Sigmoid colon (tissue), 4 donors: ENCODE data around the gene RNF180.

Source experiments
- CTCF ChIP-seq, 4 experiments: fragments of 450-650 bp in 3 of 4; fragments of 200-600 bp in 1 of 4; IDR thresholded peaks; one replicate each; pipeline ENCODE4 v1.5.1; 2016 to 2019; ENCODE audit warnings: antibody characterized with exemption in 4 of 4, mild to moderate bottlenecking in 3 of 4, moderate library complexity in 2 of 4
- EP300 ChIP-seq, 4 donors: sonication (generic); formaldehyde crosslinking; IDR thresholded peaks; one replicate each; pipeline ENCODE4 v1.6.1; 2017; ENCODE audit warnings: antibody characterized with exemption in 4 of 4
- POLR2A ChIP-seq, 2 donors: fragments of 450-650 bp; IDR thresholded peaks; one replicate each; pipeline ENCODE4 v1.6.1; 2016; ENCODE audit warnings: antibody characterized with exemption in 2 of 2, mild to moderate bottlenecking in 2 of 2, moderate library complexity in 2 of 2
- POLR2AphosphoS5 ChIP-seq, 4 donors: sonication (generic); formaldehyde crosslinking; IDR thresholded peaks; one replicate each; pipeline ENCODE4 v1.6.1; 2017; ENCODE audit warnings: antibody characterized with exemption in 4 of 4

- TF ChIP-seq POLR2A (IDR thresholded peaks at IDR 0.05) (no peak), CTCF (IDR thresholded peaks at IDR 0.05) (no peak), EP300 (IDR thresholded peaks at IDR 0.05) (no peak), POLR2AphosphoS5 (IDR thresholded peaks at IDR 0.05) (no peak)
Measured at GRCh38 chr5:64195981-64196380, 30.3 kb downstream of the RNF180 start.
